Activated CD4-positive, alpha-beta T cell treated with anti-CD3 and anti-CD28 coated beads, Interleukin-2, amount 10 ng/mL, durations not matched to agents 24 days and 14 days (primary cell): Measurements from ENCODE around the gene EDIL3. TPM values are rescaled to one million over a fixed set of nuclear protein-coding genes. Genes with fewer than 3 reads are reported as not detected.

Source experiments
- DNase-seq: peaks from one replicate; pipeline ENCODE4 v3.0.0; 2022
- H3K27ac Mint-ChIP-seq: one replicate; pipeline ENCODE4 v1.8.0; 2022; ENCODE audit warnings: mild to moderate bottlenecking, mixed read lengths
- H3K27me3 Mint-ChIP-seq: one replicate; pipeline ENCODE4 v1.8.0; 2022; ENCODE audit warnings: mixed read lengths
- H3K36me3 Mint-ChIP-seq: one replicate; pipeline ENCODE4 v1.8.0; 2022; ENCODE audit warnings: low read depth, mild to moderate bottlenecking, mixed read lengths
- H3K4me1 Mint-ChIP-seq: one replicate; pipeline ENCODE4 v1.8.0; 2021; ENCODE audit warnings: mixed read lengths
- H3K4me3 Mint-ChIP-seq: one replicate; pipeline ENCODE4 v1.8.0; 2022; ENCODE audit warnings: mild to moderate bottlenecking, moderate library complexity, mixed read lengths
- H3K9me3 Mint-ChIP-seq: one replicate; pipeline ENCODE4 v1.8.0; 2021; ENCODE audit warnings: mixed read lengths
- intact Hi-C: fragments of 100-400 bp; cut with micrococcal nuclease; formaldehyde crosslinking; loops from one replicate; pipeline ENCODE4 v1.15.1; 2023
- total RNA-seq: library from RNA; stranded (reverse); gene quantifications from 2 replicates; pipeline ENCODE4 v1.2.3, GENCODE V29; 2022

The EDIL3 gene
- total RNA-seq, 1 donor from 2014 or later = not detected

- H3K4me1 Mint-ChIP-seq = no peaks in the 10 kb centered on the region
- no peaks in the 10 kb centered on the region for H3K36me3 Mint-ChIP-seq
- no peak overlapping the region for H3K27ac Mint-ChIP-seq
- H3K9me3 Mint-ChIP-seq = no peaks in the 10 kb centered on the region
- intact Hi-C loops = no loop called here
- H3K4me3 Mint-ChIP-seq = no peak overlapping the region
- no peaks in the 10 kb centered on the region for H3K27me3 Mint-ChIP-seq
- no peak for DNase-seq
Measured at GRCh38 chr5:83900306-83900705, 484.4 kb downstream of the EDIL3 start.

DNA sequence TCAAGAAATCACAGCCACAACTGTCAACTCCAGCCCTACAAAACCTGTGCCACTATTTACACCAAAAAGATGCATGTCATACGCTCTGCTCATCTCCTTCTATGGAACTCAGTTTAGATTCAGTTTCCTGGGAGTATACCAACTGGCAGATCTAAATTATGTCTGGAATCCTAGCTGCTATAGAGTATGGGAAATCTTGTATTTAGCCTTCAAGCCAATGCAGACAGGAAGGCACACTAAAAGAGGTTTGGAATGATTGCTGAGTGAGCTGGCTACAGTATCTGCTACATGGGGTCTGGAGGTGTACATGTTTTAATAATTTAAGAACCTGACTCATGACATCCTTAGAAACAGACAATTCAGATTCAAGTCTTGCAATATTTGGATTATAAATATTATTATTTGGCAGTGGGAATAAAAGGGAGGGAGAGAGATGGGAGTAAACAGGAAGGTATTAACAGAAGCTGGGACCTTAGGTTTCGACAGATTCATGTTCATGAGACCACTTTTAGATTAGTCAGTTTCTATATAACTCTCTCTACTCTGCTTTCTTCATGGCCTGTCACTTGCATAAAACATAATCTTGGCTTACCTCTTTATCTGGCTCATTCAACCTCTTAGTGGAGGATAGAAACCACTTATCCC, 485.2 kb downstream of the EDIL3 start:
- intact Hi-C loops = no loop called here
- H3K36me3 Mint-ChIP-seq = no peaks in the 10 kb centered on the region
- H3K4me3 Mint-ChIP-seq = no peak overlapping the region
- no peak for DNase-seq
- H3K4me1 Mint-ChIP-seq = no peaks in the 10 kb centered on the region
- no peaks in the 10 kb centered on the region for H3K27me3 Mint-ChIP-seq
- H3K9me3 Mint-ChIP-seq = no peaks in the 10 kb centered on the region
- H3K27ac Mint-ChIP-seq = no peak overlapping the region

DNA sequence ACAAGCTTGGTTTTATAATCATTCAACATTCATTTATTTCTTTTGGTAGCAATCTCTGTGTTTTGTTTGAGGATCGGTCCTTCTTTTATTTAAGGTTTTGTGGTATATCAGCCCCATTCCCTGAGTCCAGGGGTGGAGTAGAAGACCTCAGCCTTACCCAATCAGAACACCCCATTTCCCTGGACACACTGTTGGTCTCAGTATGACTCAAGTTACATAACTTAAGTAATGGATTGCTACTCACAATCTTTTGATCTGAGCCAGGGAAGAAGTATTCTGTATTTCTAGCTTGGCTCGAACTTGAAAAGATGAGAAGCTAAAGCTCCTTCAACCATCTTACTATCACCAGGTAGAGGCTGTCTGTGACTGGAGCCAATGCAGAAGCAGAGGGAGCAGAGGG, 488.8 kb downstream of the EDIL3 start:
- Mint-ChIP-seq H3K27ac (no peak overlapping the region), H3K4me3 (no peak overlapping the region), H3K27me3 (no peaks in the 10 kb centered on the region), H3K9me3 (no peaks in the 10 kb centered on the region), H3K36me3 (no peaks in the 10 kb centered on the region), H3K4me1 (no peaks in the 10 kb centered on the region)
- intact Hi-C loops = no loop called here
- DNase-seq = no peak

GRCh38 chr5:83891261-83891660, 493.4 kb downstream of the EDIL3 start:
- no peak overlapping the region for H3K4me3 Mint-ChIP-seq
- H3K9me3 Mint-ChIP-seq = no peaks in the 10 kb centered on the region
- no peaks in the 10 kb centered on the region for H3K36me3 Mint-ChIP-seq
- H3K27me3 Mint-ChIP-seq = no peaks in the 10 kb centered on the region
- no peak for DNase-seq
- no peak overlapping the region for H3K27ac Mint-ChIP-seq
- intact Hi-C loops = no loop called here
- no peaks in the 10 kb centered on the region for H3K4me1 Mint-ChIP-seq
